Measurements from ENCODE around the gene KDSR. TPM values are rescaled to one million over a fixed set of nuclear protein-coding genes. Genes with fewer than 3 reads are reported as not detected.

The KDSR gene
- total RNA-seq, 1 experiment from 2014 or later: 493 TPM

GRCh38 chr18:63290166-63290820 is 76.7 kb downstream of the KDSR start:
- ChIA-PET POLR2A (ENCODE audit: low non-redundant PET) (no interaction called here), CTCF (no interaction called here)
- Histone ChIP-seq H3K36me3 (ENCODE audit: insufficient read depth, low read length, poor library complexity, severe bottlenecking) (no peaks in the 10 kb centered on the region), H3K4me1 (ENCODE audit: insufficient read depth, low read length, poor library complexity, severe bottlenecking) (no peaks in the 10 kb centered on the region), H3K4me3 (ENCODE audit: low read depth, low read length, poor library complexity, severe bottlenecking) (no peak overlapping the region), H3K27me3 (replicated peaks; ENCODE audit: insufficient read depth, low read depth, low read length, poor library complexity) (no peaks in the 10 kb centered on the region), H3K27ac (ENCODE audit: low read depth, low read length, poor library complexity, severe bottlenecking) (no peak overlapping the region), H3K9me3 (ENCODE audit: low read depth, low read length, poor library complexity, severe bottlenecking) (no peaks in the 10 kb centered on the region)
- intact Hi-C loops (cut with micrococcal nuclease; ENCODE audit: unreplicated experiment): no loop called here
- TF ChIP-seq CTCF (conservative IDR thresholded peaks at IDR 0.05; ENCODE audit: low read depth, low read length) (no peak), EZH2 (IDR thresholded peaks at IDR 0.05; ENCODE audit: borderline replicate concordance, low read depth, low read length, poor library complexity, severe bottlenecking) (no peak)
- no peak for DNase-seq (ENCODE audit: low spot score)
- BruUV-seq (replicated peaks): no TSS peak

- H3K4me3 ChIP-seq (ENCODE audit: low read depth, low read length, poor library complexity, severe bottlenecking): no peak overlapping the region
- no peaks in the 10 kb centered on the region for H3K36me3 ChIP-seq (ENCODE audit: insufficient read depth, low read length, poor library complexity, severe bottlenecking)
- H3K9me3 ChIP-seq (ENCODE audit: low read depth, low read length, poor library complexity, severe bottlenecking): no peaks in the 10 kb centered on the region
- no TSS peak for BruUV-seq (replicated peaks)
- no peaks in the 10 kb centered on the region for H3K27me3 ChIP-seq (replicated peaks; ENCODE audit: insufficient read depth, low read depth, low read length, poor library complexity)
- no peak for DNase-seq (ENCODE audit: low spot score)
- ChIA-PET POLR2A (ENCODE audit: low non-redundant PET) (no interaction called here), CTCF (no interaction called here)
- intact Hi-C loops (cut with micrococcal nuclease; ENCODE audit: unreplicated experiment): no loop called here
- H3K4me1 ChIP-seq (ENCODE audit: insufficient read depth, low read length, poor library complexity, severe bottlenecking): no peaks in the 10 kb centered on the region
- no peak for TF ChIP-seq EZH2 (IDR thresholded peaks at IDR 0.05; ENCODE audit: borderline replicate concordance, low read depth, low read length, poor library complexity, severe bottlenecking)
- no peak for TF ChIP-seq CTCF (conservative IDR thresholded peaks at IDR 0.05; ENCODE audit: low read depth, low read length)
- H3K27ac ChIP-seq (ENCODE audit: low read depth, low read length, poor library complexity, severe bottlenecking): no peak overlapping the region
These were observed 78.7 kb downstream of the KDSR start for GRCh38 chr18:63288311-63288710.

GRCh38 chr18:63287691-63288220 is 79.2 kb downstream of the KDSR start:
- no peaks in the 10 kb centered on the region for H3K36me3 ChIP-seq (ENCODE audit: insufficient read depth, low read length, poor library complexity, severe bottlenecking)
- intact Hi-C loops (cut with micrococcal nuclease; ENCODE audit: unreplicated experiment): no loop called here
- ChIA-PET CTCF (no interaction called here), POLR2A (ENCODE audit: low non-redundant PET) (no interaction called here)
- TF ChIP-seq CTCF (conservative IDR thresholded peaks at IDR 0.05; ENCODE audit: low read depth, low read length) (no peak), EZH2 (IDR thresholded peaks at IDR 0.05; ENCODE audit: borderline replicate concordance, low read depth, low read length, poor library complexity, severe bottlenecking) (no peak)
- H3K4me1 ChIP-seq (ENCODE audit: insufficient read depth, low read length, poor library complexity, severe bottlenecking): no peaks in the 10 kb centered on the region
- BruUV-seq (replicated peaks): no TSS peak
- H3K9me3 ChIP-seq (ENCODE audit: low read depth, low read length, poor library complexity, severe bottlenecking): no peaks in the 10 kb centered on the region
- no peak for DNase-seq (ENCODE audit: low spot score)
- no peaks in the 10 kb centered on the region for H3K27me3 ChIP-seq (replicated peaks; ENCODE audit: insufficient read depth, low read depth, low read length, poor library complexity)
- H3K4me3 ChIP-seq (ENCODE audit: low read depth, low read length, poor library complexity, severe bottlenecking): no peak overlapping the region
- H3K27ac ChIP-seq (ENCODE audit: low read depth, low read length, poor library complexity, severe bottlenecking): no peak overlapping the region
